Measurements from ENCODE around the gene LYPD5. TPM values are rescaled to one million over a fixed set of nuclear protein-coding genes. Genes with fewer than 3 reads are reported as not detected.

Gene LYPD5
- total and polyA plus RNA-seq, 2 of the 13 experiments (the other 11 are each of a cell fraction or from before 2014, with no cell fraction given): not detected

- no peak for TF ChIP-seq MXD3 (CRISPR knock-in tag; IDR thresholded peaks at IDR 0.05)
- TF ChIP-seq HNRNPUL1 (IDR thresholded peaks at IDR 0.05; ENCODE audit: low read depth, low read length): no peak
- TF ChIP-seq SMAD3 (CRISPR knock-in tag; IDR thresholded peaks at IDR 0.05): peak; percentile 67; the same call in 1 of the 2 replicates
- TF ChIP-seq, protein P1, sequence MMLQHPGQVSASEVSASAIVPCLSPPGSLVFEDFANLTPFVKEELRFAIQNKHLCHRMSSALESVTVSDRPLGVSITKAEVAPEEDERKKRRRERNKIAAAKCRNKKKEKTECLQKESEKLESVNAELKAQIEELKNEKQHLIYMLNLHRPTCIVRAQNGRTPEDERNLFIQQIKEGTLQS (CRISPR knock-in tag; IDR thresholded peaks at IDR 0.05): peak; percentile 75
- TF ChIP-seq, protein P2, sequence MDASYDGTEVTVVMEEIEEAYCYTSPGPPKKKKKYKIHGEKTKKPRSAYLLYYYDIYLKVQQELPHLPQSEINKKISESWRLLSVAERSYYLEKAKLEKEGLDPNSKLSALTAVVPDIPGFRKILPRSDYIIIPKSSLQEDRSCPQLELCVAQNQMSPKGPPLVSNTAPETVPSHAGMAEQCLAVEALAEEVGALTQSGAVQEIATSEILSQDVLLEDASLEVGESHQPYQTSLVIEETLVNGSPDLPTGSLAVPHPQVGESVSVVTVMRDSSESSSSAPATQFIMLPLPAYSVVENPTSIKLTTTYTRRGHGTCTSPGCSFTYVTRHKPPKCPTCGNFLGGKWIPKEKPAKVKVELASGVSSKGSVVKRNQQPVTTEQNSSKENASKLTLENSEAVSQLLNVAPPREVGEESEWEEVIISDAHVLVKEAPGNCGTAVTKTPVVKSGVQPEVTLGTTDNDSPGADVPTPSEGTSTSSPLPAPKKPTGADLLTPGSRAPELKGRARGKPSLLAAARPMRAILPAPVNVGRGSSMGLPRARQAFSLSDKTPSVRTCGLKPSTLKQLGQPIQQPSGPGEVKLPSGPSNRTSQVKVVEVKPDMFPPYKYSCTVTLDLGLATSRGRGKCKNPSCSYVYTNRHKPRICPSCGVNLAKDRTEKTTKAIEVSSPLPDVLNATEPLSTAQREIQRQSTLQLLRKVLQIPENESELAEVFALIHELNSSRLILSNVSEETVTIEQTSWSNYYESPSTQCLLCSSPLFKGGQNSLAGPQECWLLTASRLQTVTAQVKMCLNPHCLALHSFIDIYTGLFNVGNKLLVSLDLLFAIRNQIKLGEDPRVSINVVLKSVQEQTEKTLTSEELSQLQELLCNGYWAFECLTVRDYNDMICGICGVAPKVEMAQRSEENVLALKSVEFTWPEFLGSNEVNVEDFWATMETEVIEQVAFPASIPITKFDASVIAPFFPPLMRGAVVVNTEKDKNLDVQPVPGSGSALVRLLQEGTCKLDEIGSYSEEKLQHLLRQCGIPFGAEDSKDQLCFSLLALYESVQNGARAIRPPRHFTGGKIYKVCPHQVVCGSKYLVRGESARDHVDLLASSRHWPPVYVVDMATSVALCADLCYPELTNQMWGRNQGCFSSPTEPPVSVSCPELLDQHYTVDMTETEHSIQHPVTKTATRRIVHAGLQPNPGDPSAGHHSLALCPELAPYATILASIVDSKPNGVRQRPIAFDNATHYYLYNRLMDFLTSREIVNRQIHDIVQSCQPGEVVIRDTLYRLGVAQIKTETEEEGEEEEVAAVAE (CRISPR knock-in tag; IDR thresholded peaks at IDR 0.05; ENCODE audit: borderline replicate concordance): peak; percentile 61; the same call in 1 of the 2 replicates
- peak; percentile 69; the same call in 1 of the 2 replicates for TF ChIP-seq SP140L (CRISPR knock-in tag; IDR thresholded peaks at IDR 0.05; ENCODE audit: borderline replicate concordance)
- TF ChIP-seq MED8 (CRISPR knock-in tag; IDR thresholded peaks at IDR 0.05; ENCODE audit: insufficient replicate concordance): no peak
- no peak for TF ChIP-seq SRF (IDR thresholded peaks at IDR 0.05; ENCODE audit: low read depth, low read length)
- TF ChIP-seq TOPORS (CRISPR knock-in tag; IDR thresholded peaks at IDR 0.05): no peak
- TF ChIP-seq, protein P3, sequence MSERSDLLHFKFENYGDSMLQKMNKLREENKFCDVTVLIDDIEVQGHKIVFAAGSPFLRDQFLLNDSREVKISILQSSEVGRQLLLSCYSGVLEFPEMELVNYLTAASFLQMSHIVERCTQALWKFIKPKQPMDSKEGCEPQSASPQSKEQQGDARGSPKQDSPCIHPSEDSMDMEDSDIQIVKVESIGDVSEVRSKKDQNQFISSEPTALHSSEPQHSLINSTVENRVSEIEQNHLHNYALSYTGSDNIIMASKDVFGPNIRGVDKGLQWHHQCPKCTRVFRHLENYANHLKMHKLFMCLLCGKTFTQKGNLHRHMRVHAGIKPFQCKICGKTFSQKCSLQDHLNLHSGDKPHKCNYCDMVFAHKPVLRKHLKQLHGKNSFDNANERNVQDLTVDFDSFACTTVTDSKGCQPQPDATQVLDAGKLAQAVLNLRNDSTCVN (CRISPR knock-in tag; IDR thresholded peaks at IDR 0.05; ENCODE audit: borderline replicate concordance): peak; percentile 62; the same call in 1 of the 2 replicates
- TF ChIP-seq ZBED4 (CRISPR knock-in tag; IDR thresholded peaks at IDR 0.05; ENCODE audit: borderline replicate concordance): 0 out of 2 replicates have a peak, but pooled peaks have one; percentile 33
- peak; percentile 63; the same call in 1 of the 2 replicates for TF ChIP-seq MTA3 (CRISPR knock-in tag; IDR thresholded peaks at IDR 0.05)
- TF ChIP-seq ZMAT3 (CRISPR knock-in tag; conservative IDR thresholded peaks at IDR 0.05): no peak
- TF ChIP-seq FIP1L1 (IDR thresholded peaks at IDR 0.05; ENCODE audit: borderline replicate concordance, insufficient read depth, low read depth, low read length): no peak
- no peak for TF ChIP-seq ZNF576 (CRISPR knock-in tag; IDR thresholded peaks at IDR 0.05)
- TF ChIP-seq ZNF383 (CRISPR knock-in tag; IDR thresholded peaks at IDR 0.05; ENCODE audit: borderline replicate concordance): no peak
- no peak for TF ChIP-seq ZFP90 (CRISPR knock-in tag; IDR thresholded peaks at IDR 0.05; ENCODE audit: borderline replicate concordance)
Observed at GRCh38 chr19:43789029-43789428, 13.2 kb downstream of the LYPD5 start (continued).

Measured in HepG2 (cell line).